HG03097 (cell line): Measurements from ENCODE around the gene NPPA.
"Not testable (repeated sequence)": the region's sequence is repeated elsewhere in the genome, so short reads cannot be mapped to it uniquely, and the experiment has no call there.

Experiments used
- ATAC-seq: cut with Tn5 transposase; IDR thresholded peaks from one replicate; pipeline ENCODE4 v1.9.1; 2021; ENCODE audit not compliant: unreplicated experiment, low FRiP score

The NPPA gene

DNA sequence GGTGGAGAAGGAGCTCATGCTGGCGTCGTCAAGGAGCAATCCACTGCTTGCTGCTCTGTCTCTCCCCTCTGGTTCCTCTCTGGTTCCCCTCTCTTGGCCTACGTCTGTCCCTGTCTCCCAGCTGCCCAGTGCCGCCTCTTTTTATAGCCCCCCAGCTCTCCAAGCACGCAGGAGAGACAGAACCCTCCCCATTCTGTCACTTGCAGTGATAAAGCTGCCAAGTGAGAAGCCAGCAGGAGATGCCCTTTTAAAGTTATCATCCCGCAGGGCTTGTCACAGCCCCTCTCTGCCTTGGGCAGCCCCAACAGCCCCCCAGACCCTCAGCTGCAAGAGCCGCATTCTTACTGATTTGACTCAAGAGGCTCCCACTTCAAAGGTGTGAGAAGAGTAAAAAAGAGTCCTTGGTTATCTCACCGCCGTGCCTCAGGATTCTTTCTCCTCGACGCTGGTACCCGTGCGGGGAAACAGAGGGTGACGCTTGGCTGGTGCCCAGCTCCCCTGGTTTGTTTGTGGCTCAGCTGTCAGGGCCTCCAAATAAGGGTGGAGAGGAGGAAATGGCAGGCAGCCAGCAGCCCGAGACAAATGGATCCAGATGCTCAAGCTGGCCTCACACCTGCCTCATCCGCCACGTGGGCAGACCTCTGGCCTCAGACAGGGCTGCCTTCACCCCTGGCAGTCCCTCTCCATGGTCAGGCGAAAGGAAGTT is at the start of gene NPPA:
Gene NPPA (minus strand): TSS at position 117 of the 706 bp plus-strand sequence. CDS start 99 bp downstream, at position 18.
- ATAC-seq = no peak

DNA sequence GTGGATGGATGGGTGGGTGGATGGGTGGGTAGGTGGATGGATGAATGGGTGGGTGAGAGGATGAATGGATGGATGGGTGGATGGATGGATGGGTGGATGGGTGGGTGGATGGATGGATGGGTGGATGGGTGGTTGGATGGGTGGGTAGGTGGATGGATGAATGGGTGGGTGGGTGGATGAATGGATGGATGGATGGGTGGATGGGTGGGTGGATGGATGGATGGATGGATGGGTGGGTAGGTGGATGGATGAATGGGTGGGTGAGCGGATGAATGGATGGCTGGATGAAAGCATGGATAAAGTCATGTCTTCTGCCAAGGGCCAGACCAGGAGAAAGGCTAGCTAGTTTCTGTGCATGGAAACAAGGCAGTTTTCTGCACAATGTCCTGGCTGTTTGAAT is 46.9 kb upstream of the NPPA start:
- not testable (repeated sequence) for ATAC-seq

DNA sequence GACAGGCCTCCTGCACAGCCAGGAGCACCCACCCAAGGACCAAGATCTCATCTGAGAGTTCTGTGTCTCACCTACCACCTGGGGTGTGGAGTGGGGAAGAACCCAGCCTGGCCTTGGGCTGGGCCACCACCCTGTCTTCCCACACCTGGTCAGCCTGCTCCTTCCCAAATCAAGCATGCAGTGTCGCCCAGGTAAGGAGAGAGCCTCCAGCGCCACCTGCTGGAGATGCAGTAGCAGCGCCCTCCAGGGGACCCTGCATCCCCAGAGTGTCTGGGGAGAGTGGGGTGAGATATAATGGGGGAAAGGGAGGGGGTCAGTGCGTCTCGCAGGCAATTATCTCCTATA is 46.3 kb upstream of the NPPA start:
- ATAC-seq = no peak

DNA sequence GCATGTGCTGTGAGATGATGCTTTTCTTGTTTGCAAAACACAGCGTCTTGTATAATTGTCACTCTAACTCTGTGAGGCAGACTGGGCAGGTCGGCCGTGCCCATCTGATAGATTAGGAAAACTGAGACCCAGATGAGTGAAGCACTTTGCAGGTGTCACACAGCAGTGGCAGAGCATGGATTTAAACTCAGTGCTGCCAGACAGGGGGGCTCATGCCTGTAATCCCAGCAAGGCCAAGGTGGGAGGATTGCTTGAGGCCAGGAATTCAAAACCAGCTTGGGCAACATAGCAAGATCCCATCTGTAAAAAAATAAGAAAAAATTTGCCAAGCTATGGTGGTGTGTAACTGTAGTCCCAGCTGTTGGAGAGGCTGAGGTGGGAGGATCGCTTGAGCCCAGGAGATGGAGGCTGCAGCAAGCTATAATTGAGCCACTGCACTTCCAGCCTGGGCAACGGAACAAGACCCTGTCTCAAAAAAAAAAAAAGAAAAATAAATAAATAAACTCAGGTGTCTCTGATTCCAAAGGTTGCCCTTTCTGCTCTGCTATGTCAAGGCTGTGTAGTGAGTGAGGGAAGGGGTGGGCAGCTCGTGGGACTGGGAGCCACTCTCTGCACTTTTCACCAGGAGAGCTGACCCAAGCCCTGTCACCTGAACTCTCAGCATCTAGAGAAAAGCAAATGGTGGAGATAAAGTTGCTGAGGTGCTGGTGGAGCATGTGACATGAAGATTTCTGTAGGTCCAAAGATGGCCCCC is 44.0 kb upstream of the NPPA start:
- ATAC-seq = no peak

DNA sequence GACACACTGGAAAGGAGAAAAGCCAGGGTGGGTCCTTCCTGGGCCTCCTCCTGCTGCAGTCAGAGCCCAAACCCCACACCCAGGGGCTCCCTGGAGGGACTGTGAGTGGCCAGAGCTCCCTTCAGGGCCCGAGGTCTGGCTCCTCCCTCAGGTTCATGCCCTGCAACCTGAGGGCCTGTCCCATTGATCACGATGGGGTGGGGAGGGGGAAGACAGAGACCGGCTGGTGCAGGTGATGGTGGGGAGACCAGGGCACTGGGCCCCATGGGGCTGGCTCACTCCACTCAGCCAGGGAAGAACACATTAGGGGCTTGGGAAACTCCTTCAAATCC is 41.3 kb upstream of the NPPA start:
- ATAC-seq = no peak

DNA sequence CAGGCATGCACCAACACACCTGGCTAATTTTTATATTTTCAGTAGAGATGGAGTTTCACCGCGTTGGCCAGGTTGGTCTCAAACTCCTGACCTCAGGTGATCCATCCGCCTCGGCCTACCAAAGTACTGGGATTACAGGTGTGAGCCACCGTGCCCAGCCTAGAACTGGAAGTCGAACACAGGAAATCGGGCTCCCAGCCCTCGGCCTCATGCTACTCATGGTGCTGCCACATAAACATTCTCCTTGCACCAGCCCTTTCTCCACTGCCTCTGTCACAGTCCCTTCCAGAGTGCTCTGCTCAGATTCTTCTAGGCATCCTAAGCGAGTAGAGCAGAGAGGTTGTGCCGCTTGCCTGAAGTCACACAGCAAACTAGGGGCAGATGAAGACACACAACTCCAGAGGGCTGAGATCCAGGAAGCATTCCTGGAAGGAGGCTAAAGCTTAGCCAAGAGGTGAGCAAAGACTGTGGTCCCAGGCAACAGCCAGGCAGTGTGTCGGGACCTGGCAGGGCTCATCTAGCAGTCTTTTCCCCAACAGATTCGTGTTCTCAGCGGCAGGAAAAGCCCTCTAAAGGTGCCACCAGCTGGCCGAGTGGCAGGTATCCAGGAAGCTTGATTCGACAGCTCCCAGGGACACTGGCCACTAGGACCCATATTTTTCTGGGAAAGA is 40.8 kb upstream of the NPPA start:
- no peak for ATAC-seq

DNA sequence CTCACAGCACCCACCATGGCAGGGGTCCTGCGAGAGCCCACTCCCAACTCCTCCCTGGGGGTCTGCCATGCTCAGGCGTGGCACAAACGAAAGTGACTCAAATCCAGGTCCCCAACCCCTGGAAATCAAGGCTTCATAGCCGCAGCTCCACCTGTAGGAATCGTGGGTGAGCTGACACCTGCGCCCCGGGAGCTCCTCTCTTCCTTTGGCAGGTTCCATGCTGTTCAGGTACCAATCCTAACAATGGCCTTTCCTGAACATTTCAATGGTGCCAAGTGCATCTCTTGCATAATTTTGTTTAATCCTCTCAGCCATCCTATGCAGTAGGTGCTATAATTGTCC is 40.1 kb upstream of the NPPA start:
- ATAC-seq = no peak

DNA sequence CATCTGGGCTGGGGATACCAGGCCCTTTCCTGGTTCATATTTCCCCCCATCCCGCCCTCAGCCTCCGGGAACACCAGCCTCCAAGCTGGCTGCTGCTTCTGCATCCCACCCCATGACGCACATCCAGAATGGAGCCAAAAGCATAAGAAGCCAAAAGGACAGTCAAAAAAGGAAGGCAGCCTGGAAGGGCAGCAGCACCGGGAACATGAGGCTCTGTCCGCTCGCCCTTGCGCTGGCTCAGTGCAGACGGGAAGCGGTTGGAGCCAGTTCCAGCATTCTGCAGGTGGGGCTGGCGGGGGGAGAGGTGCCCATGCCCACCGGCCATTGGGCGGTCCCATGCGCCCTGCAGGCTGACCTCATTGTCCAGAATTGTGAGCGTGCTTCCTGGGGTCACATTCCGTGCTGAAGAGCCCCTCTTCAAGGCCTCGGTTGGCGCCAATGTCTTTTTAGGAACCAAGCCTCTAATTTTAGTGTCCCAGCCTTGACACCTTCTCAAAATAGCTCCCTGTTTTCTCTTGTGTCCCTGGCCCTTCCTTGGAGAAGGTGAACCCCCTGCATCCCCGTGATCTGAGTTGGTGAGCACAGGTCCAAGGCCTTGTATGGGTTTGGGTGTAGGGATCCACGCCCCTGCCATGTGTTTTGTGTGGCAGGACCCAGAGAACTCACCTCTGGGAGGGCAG is 39.5 kb upstream of the NPPA start:
- ATAC-seq = no peak

DNA sequence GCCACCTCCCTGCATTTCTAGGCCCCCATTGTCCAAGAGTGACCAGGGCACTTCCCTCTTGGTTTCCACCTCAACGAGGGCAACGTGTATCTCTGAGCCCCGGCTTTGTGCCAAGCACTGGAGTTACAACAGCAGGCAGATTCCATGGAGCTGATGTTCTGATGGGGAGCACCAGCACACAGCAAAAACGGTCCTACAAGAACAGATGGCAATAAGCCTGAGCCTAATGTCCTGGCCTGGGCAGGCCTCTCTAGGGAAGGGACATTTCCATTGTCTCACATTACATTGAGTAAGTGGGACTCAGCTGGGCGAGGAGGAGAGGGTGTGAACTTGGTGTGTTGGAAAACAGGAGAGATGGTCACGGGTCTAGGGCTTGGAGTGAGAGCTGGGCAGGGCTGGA is 38.3 kb upstream of the NPPA start:
- ATAC-seq = no peak

DNA sequence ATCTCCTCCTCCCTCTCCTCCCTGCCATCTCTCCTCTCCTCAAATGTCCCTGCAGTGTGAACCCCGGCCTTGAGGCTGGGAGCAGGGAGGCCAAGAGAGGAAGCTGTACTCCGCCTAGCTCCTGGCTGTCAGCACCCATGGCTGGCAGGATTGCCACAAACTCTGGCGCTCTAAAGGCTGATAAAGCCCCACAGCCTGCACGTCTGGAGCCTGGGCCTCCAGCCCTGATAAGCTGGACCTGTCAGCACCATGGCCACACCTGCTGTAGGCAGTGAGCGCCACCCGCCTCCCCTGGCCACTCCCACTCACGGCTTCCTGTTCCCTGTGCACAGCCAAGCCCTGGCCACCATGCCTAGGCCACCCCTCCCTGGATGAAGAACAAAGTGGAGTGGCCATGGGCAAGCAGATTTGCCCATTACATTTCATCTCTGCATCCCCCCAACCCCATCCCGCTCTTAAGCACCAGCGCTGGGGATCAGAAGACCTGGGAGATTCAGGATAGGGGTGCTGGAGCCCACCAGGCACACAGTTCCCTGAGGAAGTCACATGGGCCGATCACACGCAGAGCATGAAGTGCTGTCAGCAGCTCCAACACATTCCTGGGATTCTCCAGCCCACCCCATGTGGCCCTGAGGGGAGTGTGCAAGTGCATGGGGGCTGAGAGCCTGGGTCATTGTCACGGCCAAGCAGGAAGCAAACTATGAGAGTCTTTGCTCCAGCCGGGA is 35.4 kb upstream of the NPPA start:
- no peak for ATAC-seq

DNA sequence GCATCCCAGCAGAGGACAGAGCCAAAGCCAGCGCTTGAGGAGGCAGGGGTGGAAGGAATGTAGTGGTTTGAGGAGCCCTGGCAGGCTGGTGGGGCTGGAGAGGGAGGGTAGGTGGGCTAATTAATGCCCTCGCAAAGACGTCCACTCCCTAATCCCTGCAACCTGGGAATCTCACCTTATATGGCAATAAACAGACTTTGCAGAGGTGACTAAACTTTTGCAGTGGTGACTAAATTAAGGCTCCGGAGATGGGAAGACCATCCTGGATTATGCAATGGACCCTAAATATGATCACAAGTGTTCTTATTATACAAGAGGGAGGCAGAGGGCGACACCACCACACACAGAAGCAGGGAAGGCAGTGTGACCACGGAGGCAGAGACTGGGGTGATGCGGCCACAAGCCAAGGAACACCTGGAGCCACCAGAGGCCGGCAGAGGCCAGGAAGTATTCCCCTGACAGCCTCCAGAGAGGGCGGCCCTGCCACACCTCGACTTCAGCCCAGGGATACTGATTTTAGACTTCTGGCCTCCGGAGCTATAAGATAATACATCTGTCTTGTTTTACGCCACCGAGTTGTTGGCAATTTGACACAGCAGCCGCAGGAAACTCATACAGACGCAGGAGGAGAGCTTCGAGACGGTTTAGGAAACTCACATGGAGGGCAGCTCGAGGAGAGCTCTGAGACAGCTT is 34.3 kb upstream of the NPPA start:
- no peak for ATAC-seq

DNA sequence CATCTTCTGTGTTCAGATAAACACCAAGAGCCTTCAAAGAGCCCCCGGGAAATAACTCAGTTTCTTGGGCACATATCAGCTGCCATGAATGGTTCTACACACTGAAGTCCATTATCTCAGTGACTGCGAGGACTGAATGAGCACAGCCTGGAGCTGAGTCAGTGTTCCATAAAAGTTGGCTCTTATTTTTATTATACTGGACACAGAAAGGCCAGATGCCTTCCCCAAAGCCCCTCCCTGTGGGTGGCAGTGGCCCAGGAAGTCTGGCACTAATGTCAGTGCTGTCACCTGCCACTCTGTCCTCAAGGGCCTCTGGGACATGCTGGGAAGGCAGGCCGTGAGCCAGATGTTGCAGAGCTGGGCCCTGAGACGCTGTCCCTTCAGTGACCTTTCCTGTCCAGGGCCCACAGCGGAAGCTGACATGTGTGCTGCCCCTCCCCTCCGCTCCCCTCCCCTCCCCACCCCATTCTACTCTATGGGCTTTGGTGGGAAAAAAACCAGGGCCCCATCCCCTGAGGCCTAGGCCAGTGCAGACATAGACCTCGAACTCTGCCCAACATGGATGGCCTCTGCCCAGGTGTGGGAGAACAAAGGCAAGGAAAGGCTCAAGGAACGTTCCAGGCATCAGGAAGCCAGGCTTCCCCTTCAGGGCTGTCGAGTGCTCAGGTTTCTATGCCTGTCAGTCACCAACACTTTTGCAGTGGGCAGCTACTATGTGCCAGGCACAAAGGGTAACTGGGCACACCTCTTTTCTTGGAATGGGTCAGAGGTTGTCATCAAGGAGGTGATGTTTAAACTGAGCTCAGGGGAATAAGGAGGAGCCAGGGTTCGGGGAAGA is 33.5 kb upstream of the NPPA start:
- ATAC-seq = no peak

DNA sequence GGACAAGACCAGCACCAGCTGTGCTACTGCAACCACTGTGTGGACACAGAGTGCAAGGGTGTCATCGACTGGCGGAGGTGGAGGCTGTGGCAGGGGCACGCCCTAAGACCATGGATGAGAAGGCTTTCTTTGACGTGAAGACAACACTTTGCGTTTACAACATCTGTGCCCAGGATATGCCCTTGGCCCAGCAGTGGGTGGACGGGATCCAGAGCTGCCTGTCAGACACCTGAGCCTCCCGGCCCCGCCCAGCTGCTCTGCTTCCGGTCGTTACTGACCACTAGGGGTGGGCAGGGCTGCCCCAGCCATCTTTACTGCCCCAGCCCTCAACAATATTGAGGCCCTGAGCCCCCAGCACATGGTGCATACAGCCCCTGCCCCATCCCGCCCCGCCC is 32.6 kb upstream of the NPPA start:
- no peak for ATAC-seq

DNA sequence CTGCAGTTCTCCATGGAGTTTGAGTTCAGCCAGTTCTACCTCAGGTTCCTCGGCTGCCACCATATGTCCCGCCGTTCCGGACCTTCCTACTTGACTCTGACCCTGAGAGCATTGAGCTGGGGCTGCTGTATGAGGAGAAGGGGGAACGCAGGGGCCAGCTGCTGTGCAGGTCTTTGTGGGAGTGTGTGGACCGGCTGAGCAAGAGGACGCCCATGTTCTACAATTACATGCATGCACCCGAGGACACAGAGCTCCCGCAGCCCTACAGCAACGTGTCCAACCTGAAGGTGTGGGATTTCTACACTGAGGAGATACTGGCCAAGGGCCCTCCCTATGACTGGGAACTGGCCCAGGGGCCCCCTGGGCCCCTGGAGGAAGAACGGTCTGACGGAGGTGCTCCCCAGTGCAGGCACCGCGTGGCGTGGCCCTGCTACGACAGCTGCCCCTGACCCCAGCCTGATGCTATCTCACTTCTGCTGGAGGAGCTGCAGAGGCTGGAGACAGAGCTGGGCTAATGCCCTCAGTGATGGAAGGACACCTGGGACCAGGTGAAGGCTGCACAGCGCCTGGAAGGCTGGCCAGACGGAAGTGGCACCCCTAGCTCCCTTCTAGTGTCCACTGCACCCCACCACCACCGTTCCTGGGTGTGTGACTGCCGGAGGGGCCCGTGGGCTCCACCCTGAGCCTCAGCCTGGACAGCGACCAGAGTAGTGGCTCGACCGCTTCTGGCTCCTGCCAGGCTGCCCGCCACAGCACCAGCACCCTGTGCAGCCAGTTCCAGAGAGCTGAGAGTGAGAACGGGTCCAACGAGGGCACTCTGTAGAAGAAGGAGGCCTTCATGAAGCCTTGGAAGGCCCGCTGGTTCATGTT is 32.0 kb upstream of the NPPA start:
- no peak for ATAC-seq

DNA sequence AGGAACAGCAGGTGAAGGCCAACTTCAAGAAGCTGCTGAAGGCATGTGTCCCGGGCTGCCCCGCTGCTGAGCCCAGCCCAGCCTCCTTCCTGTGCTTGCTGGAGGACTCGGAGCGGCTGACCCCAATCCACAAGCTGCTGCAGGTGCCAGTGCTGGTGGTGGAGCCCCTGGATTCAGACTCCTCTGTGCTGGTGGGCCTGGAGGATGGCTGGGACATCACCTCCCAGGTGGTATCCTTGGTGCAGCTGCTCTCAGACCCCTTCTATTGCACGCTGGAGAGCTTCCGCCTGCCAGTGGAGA is 31.3 kb upstream of the NPPA start:
- no peak for ATAC-seq

DNA sequence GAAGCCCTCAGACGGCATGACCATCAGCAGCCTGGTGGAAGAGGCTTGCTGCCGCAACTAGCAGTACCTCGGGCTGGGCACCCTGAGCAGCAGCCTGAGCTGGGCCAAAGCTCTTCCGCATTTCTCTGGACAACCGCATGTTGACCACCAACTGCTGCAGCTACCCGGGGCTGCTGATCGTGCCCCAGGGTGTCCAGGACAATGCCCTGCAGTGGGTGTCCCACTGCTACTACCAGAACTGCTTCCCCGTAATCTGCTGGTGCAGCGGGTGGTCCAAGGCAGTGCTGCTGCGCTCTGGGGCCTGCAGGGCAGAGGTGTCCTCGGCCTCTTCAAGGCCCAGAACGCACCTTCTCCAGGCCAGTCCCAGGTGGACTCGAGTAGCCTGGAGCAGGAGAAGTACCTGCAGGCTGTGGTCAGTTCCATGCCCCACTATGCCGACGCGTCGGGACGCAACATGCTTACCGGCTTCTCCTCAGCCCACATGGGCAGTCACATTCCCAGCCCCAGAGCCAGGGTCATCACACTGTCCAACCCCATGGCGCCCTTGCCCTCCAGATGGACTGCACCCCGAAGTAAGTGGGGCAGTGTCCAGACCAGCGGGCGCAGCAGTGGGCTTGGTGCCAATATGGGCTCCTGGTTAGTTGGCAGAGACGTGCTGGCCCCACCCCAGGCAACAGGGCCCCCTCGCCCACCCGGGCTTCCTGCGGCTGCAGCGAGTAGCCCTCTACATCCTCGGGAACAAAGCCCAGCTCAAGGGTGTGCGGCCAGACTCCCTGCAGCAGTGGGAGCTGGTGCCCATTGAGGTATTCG is 30.7 kb upstream of the NPPA start:
- ATAC-seq = no peak

DNA sequence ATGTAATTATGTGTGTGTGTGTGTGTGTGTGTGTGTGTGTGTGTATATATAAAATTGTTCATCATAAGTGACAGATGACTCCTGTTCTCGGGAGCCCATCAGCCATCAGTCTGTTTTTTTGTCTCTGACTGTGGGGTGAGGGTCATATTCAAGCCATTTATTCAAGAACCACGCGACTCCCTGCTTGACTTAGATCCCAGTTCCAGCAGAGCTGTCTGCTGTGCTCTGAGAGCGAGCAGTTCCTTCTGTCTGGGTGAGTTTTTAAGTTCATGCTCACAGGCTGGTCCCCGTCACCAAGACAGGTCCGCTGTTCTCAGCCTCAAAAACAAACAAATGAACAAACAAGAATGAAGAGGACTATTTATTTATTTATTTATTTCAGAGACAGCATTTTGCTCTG is 29.5 kb upstream of the NPPA start:
- ATAC-seq = no peak

DNA sequence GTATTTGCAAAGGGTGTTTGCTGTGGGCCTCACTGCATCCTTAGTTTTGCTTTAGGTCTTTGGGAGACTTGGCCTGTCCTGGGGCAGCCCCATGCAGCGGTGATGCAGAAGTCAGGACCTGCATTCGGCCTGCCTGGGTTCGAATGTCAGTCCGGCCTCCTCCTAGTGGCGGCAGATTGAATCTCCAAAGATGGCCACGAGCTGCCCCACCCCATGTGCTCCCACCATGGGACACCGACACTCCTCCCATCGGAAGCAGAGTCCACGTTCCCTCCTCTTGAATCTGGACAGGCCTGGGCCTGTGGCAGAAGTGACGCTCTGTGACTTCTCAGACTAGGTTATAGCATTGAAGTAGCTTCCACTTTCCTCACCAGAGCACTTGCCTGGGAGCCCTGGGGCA is 27.5 kb upstream of the NPPA start:
- ATAC-seq = no peak
